Measurements from ENCODE around the gene CACNA2D4. TPM values are rescaled to one million over a fixed set of nuclear protein-coding genes. Genes with fewer than 3 reads are reported as not detected.

The CACNA2D4 gene
- total and polyA plus RNA-seq, 8 donors: 1.5 to 6.5 (median 1.9) TPM

- Histone ChIP-seq H3K27ac (no peak overlapping the region), H3K4me1 (no peaks in the 10 kb centered on the region), H3K27me3 (peaks cover 18 to 87% of the 10 kb centered on the region in 2 donors), H3K36me3 (no peaks in the 10 kb centered on the region), H3K4me3 (no peak overlapping the region), H3K9me3 (no peaks in the 10 kb centered on the region)
- intact Hi-C loops (cut with DNase I): no loop called here
- DNase-seq (peak in 1 of 4 donors; percentile 29), ATAC-seq (no peak)
- TF ChIP-seq CTCF (IDR thresholded peaks at IDR 0.05): no peak
Measured at GRCh38 chr12:1832801-1833595, 85.5 kb downstream of the CACNA2D4 start.

GRCh38 chr12:1830981-1831963, 87.2 kb downstream of the CACNA2D4 start:
- peaks cover 18 to 96% of the 10 kb centered on the region in 2 donors for H3K27me3 ChIP-seq
- DNase-seq: peak; percentile 75 to 92 (median 82)
- TF ChIP-seq CTCF (IDR thresholded peaks at IDR 0.05): no peak
- no peak overlapping the region for H3K4me3 ChIP-seq
- intact Hi-C loops (cut with DNase I): no loop called here
- H3K4me1 ChIP-seq: no peaks in the 10 kb centered on the region
- no peak overlapping the region for H3K27ac ChIP-seq
- H3K36me3 ChIP-seq: no peaks in the 10 kb centered on the region
- peak; percentile 97 for ATAC-seq
- H3K9me3 ChIP-seq: no peaks in the 10 kb centered on the region

- intact Hi-C loops (cut with DNase I): no loop called here
- Histone ChIP-seq H3K4me3 (no peak overlapping the region), H3K27me3 (peaks cover 18 to 87% of the 10 kb centered on the region in 2 donors), H3K9me3 (no peaks in the 10 kb centered on the region), H3K27ac (no peak overlapping the region), H3K4me1 (no peaks in the 10 kb centered on the region), H3K36me3 (no peaks in the 10 kb centered on the region)
- TF ChIP-seq CTCF (IDR thresholded peaks at IDR 0.05): no peak
- ATAC-seq (no peak), DNase-seq (peak in 2 of 4 donors; percentile 8 to 15)
Measured at GRCh38 chr12:1830401-1830845, 88.0 kb downstream of the CACNA2D4 start.

- intact Hi-C loops (cut with DNase I): no loop called here
- Histone ChIP-seq H3K4me3 (no peak overlapping the region), H3K4me1 (no peaks in the 10 kb centered on the region), H3K9me3 (no peaks in the 10 kb centered on the region), H3K27ac (no peak overlapping the region), H3K27me3 (peaks cover 18 to 80% of the 10 kb centered on the region in 2 donors), H3K36me3 (no peaks in the 10 kb centered on the region)
- DNase-seq (peak in 1 of 4 donors; percentile 53), ATAC-seq (no peak)
- TF ChIP-seq CTCF (IDR thresholded peaks at IDR 0.05): no peak
Measured at GRCh38 chr12:1829306-1829900, 89.0 kb downstream of the CACNA2D4 start.
